ENCODE measurements around the gene SMCO4. TPM values are rescaled to one million over a fixed set of nuclear protein-coding genes. Genes with fewer than 3 reads are reported as not detected.

Gene SMCO4
- total RNA-seq, 1 donor from 2014 or later = 2.4 TPM

GRCh38 chr11:93512949-93513667, 30.1 kb downstream of the SMCO4 start:
- no peak overlapping the region for H3K4me3 ChIP-seq (ENCODE audit: low read depth, low read length)
- no peak for FAIRE-seq
- H3K36me3 ChIP-seq (ENCODE audit: control insufficient read depth, insufficient read depth, low read length) = no peaks in the 10 kb centered on the region
- no peak for TF ChIP-seq CTCF (IDR thresholded peaks at IDR 0.05; ENCODE audit: insufficient read depth, low read length, severe bottlenecking)
- H3K27me3 ChIP-seq (ENCODE audit: control insufficient read depth, insufficient read depth, low read length) = no peaks in the 10 kb centered on the region
- no peak for DNase-seq (ENCODE audit: low read depth)

GRCh38 chr11:93512073-93512475, 31.1 kb downstream of the SMCO4 start:
- Histone ChIP-seq H3K4me3 (ENCODE audit: low read depth, low read length) (no peak overlapping the region), H3K36me3 (ENCODE audit: control insufficient read depth, insufficient read depth, low read length) (no peaks in the 10 kb centered on the region), H3K27me3 (ENCODE audit: control insufficient read depth, insufficient read depth, low read length) (no peaks in the 10 kb centered on the region)
- TF ChIP-seq CTCF (IDR thresholded peaks at IDR 0.05; ENCODE audit: insufficient read depth, low read length, severe bottlenecking) = no peak
- FAIRE-seq (no peak), DNase-seq (ENCODE audit: low read depth) (no peak)

GRCh38 chr11:93510196-93510873, 32.9 kb downstream of the SMCO4 start:
- no peak overlapping the region for H3K4me3 ChIP-seq (ENCODE audit: low read depth, low read length)
- no peaks in the 10 kb centered on the region for H3K36me3 ChIP-seq (ENCODE audit: control insufficient read depth, insufficient read depth, low read length)
- no peak for DNase-seq (ENCODE audit: low read depth)
- H3K27me3 ChIP-seq (ENCODE audit: control insufficient read depth, insufficient read depth, low read length) = no peaks in the 10 kb centered on the region
- no peak for FAIRE-seq
- TF ChIP-seq CTCF (IDR thresholded peaks at IDR 0.05; ENCODE audit: insufficient read depth, low read length, severe bottlenecking) = no peak

- no peak for TF ChIP-seq CTCF (IDR thresholded peaks at IDR 0.05; ENCODE audit: insufficient read depth, low read length, severe bottlenecking)
- no peaks in the 10 kb centered on the region for H3K27me3 ChIP-seq (ENCODE audit: control insufficient read depth, insufficient read depth, low read length)
- no peak for FAIRE-seq
Observed at GRCh38 chr11:93507517-93507916, 35.7 kb downstream of the SMCO4 start.

GRCh38 chr11:93505703-93506102, 37.5 kb downstream of the SMCO4 start:
- FAIRE-seq (no peak), DNase-seq (ENCODE audit: low read depth) (no peak)

More at GRCh38 chr11:93507517-93507916, 35.7 kb downstream of the SMCO4 start:
- no peak overlapping the region for H3K4me3 ChIP-seq (ENCODE audit: low read depth, low read length)
- DNase-seq (ENCODE audit: low read depth) = no peak
- no peaks in the 10 kb centered on the region for H3K36me3 ChIP-seq (ENCODE audit: control insufficient read depth, insufficient read depth, low read length)

More at GRCh38 chr11:93505703-93506102, 37.5 kb downstream of the SMCO4 start:
- no peaks in the 10 kb centered on the region for H3K36me3 ChIP-seq (ENCODE audit: control insufficient read depth, insufficient read depth, low read length)
- TF ChIP-seq CTCF (IDR thresholded peaks at IDR 0.05; ENCODE audit: insufficient read depth, low read length, severe bottlenecking) = no peak
- no peak overlapping the region for H3K4me3 ChIP-seq (ENCODE audit: low read depth, low read length)
- no peaks in the 10 kb centered on the region for H3K27me3 ChIP-seq (ENCODE audit: control insufficient read depth, insufficient read depth, low read length)

Measured in bronchial epithelial cell (primary cell).